HG03354 (cell line): ENCODE measurements around the gene ZNG1B.
A peak's percentile ranks its signal among the peaks of the same experiment; 100 is the strongest.
"Not testable (repeated sequence)": the region's sequence is repeated elsewhere in the genome, so short reads cannot be mapped to it uniquely, and the experiment has no call there.

Experiments used
- ATAC-seq: cut with Tn5 transposase; IDR thresholded peaks from one replicate; pipeline ENCODE4 v1.9.1; 2021; ENCODE audit warnings: mild to moderate bottlenecking; ENCODE audit not compliant: unreplicated experiment, poor library complexity, severe bottlenecking

ZNG1B gene

GRCh38 chr2:113437508-113438465 lies at the start of gene ZNG1B:
TSS of gene ZNG1B (plus strand) at chr2:113437691. CDS start at chr2:113437869, 178 bp downstream.
- ATAC-seq: not testable (repeated sequence)

GRCh38 chr2:113390124-113390849 lies 47.2 kb upstream of the ZNG1B start:
- ATAC-seq: peak; percentile 95

GRCh38 chr2:113391073-113391472 lies 46.4 kb upstream of the ZNG1B start:
- ATAC-seq: no peak

GRCh38 chr2:113406114-113406513 lies 31.4 kb upstream of the ZNG1B start:
- ATAC-seq: no peak

GRCh38 chr2:113407446-113408099 lies 29.9 kb upstream of the ZNG1B start:
- no peak for ATAC-seq

- not testable (repeated sequence) for ATAC-seq
Measured at GRCh38 chr2:113411725-113412352, 25.7 kb upstream of the ZNG1B start.

- not testable (repeated sequence) for ATAC-seq
Measured at GRCh38 chr2:113412774-113413173, 24.7 kb upstream of the ZNG1B start.

- not testable (repeated sequence) for ATAC-seq
Measured at GRCh38 chr2:113431773-113432172, 5.7 kb upstream of the ZNG1B start.

- ATAC-seq: not testable (repeated sequence)
Measured at GRCh38 chr2:113433468-113433867, 4.0 kb upstream of the ZNG1B start.

- ATAC-seq: not testable (repeated sequence)
Measured at GRCh38 chr2:113465770-113466169, 28.3 kb downstream of the ZNG1B start.

GRCh38 chr2:113476688-113477368 lies 39.3 kb downstream of the ZNG1B start:
- ATAC-seq: not testable (repeated sequence)

GRCh38 chr2:113496527-113496926 lies 59.0 kb downstream of the ZNG1B start:
- not testable (repeated sequence) for ATAC-seq

- not testable (repeated sequence) for ATAC-seq
Measured at GRCh38 chr2:113498365-113498764, 60.9 kb downstream of the ZNG1B start, which contains the start of gene FOXD4L1. TSS of gene FOXD4L1 (plus strand) at chr2:113498665. CDS start at chr2:113499257, 592 bp downstream.

- ATAC-seq: not testable (repeated sequence)
Measured at GRCh38 chr2:113499019-113499885, 61.8 kb downstream of the ZNG1B start.

GRCh38 chr2:113499886-113500722 lies 62.6 kb downstream of the ZNG1B start:
- not testable (repeated sequence) for ATAC-seq

- ATAC-seq: not testable (repeated sequence)
Measured at GRCh38 chr2:113500723-113501038, 63.2 kb downstream of the ZNG1B start.
